Trophoblast cell (in vitro differentiated cells and primary cell): ENCODE results near the gene PCLO.

Experiments used
- DNase-seq, 2 donors: peaks; one replicate each; pipeline ENCODE4 v3.0.0-alpha.2; 2016
- H2AFZ ChIP-seq: 2 replicates; pipeline ENCODE4 v1.6.1; 2013; ENCODE audit warnings: low read length, moderate library complexity, mild to moderate bottlenecking; ENCODE audit not compliant: insufficient read depth, poor library complexity
- H2AK5ac ChIP-seq: 2 replicates; pipeline ENCODE4 v1.6.1; 2013; ENCODE audit warnings: mild to moderate bottlenecking, low read length
- H2BK120ac ChIP-seq: 2 replicates; pipeline ENCODE4 v1.6.1; 2013; ENCODE audit warnings: low read length, mild to moderate bottlenecking, moderate library complexity; ENCODE audit not compliant: insufficient read depth, poor library complexity
- H2BK12ac ChIP-seq: 2 replicates; pipeline ENCODE4 v1.6.1; 2013; ENCODE audit warnings: mild to moderate bottlenecking, low read length, moderate library complexity
- H2BK5ac ChIP-seq: 2 replicates; pipeline ENCODE4 v1.6.1; 2013; ENCODE audit warnings: low read length, low read depth, moderate library complexity, mild to moderate bottlenecking; ENCODE audit not compliant: poor library complexity
- H3K14ac ChIP-seq: 2 replicates; pipeline ENCODE4 v1.6.1; 2013; ENCODE audit warnings: mild to moderate bottlenecking, low read length
- H3K18ac ChIP-seq: 2 replicates; pipeline ENCODE4 v1.6.1; 2013; ENCODE audit warnings: mild to moderate bottlenecking, low read length
- H3K23ac ChIP-seq: 2 replicates; pipeline ENCODE4 v1.6.1; 2013; ENCODE audit warnings: low read length
- H3K27ac ChIP-seq: 2 replicates; pipeline ENCODE4 v1.5.1; 2013; ENCODE audit warnings: low read depth, mild to moderate bottlenecking, inconsistent platforms, low read length, moderate library complexity
- H3K27me3 ChIP-seq: 2 replicates; pipeline ENCODE4 v1.6.1; 2013; ENCODE audit warnings: inconsistent platforms, mild to moderate bottlenecking, low read length, moderate library complexity; ENCODE audit not compliant: insufficient read depth
- H3K36me3 ChIP-seq, 2 experiments: 1 replicate in 1 of 2; 2 replicates in 1 of 2; pipeline ENCODE4 v1.6.1; 2013; ENCODE audit warnings: low read length in 2 of 2, mild to moderate bottlenecking in 2 of 2, moderate library complexity in 1 of 2; ENCODE audit not compliant: insufficient read depth in 2 of 2, control insufficient read depth in 1 of 2
- H3K4ac ChIP-seq: 2 replicates; pipeline ENCODE4 v1.6.1; 2013; ENCODE audit warnings: low read depth, mild to moderate bottlenecking, low read length, moderate library complexity
- H3K4me1 ChIP-seq, 2 experiments: 1 replicate in 1 of 2; 2 replicates in 1 of 2; pipeline ENCODE4 v1.6.1; 2013; ENCODE audit warnings: low read length in 2 of 2, mild to moderate bottlenecking in 2 of 2, moderate library complexity in 1 of 2; ENCODE audit not compliant: insufficient read depth in 2 of 2, control insufficient read depth in 1 of 2
- H3K4me2 ChIP-seq: 2 replicates; pipeline ENCODE4 v1.6.1; 2013; ENCODE audit warnings: inconsistent platforms, mild to moderate bottlenecking, low read length, moderate library complexity
- H3K4me3 ChIP-seq: 2 replicates; pipeline ENCODE4 v1.5.1; 2013; ENCODE audit warnings: mild to moderate bottlenecking, low read depth, low read length, inconsistent platforms
- H3K79me1 ChIP-seq: one replicate; pipeline ENCODE4 v1.6.1; 2013; ENCODE audit warnings: low read length
- H3K79me2 ChIP-seq: 2 replicates; pipeline ENCODE4 v1.6.1; 2013; ENCODE audit warnings: low read length, mild to moderate bottlenecking; ENCODE audit not compliant: control insufficient read depth, insufficient read depth, poor library complexity
- H3K9ac ChIP-seq: 2 replicates; pipeline ENCODE4 v1.6.1; 2013; ENCODE audit warnings: mild to moderate bottlenecking, low read length
- H3K9me3 ChIP-seq: 2 replicates; pipeline ENCODE4 v1.6.1; 2013; ENCODE audit warnings: low read depth, mild to moderate bottlenecking, control low read depth, inconsistent platforms, low read length; ENCODE audit not compliant: insufficient read depth
- H4K12ac ChIP-seq: 2 replicates; pipeline ENCODE4 v1.6.1; 2013; ENCODE audit warnings: low read depth, mild to moderate bottlenecking, low read length, moderate library complexity
- H4K8ac ChIP-seq: 2 replicates; pipeline ENCODE4 v1.6.1; 2013; ENCODE audit warnings: low read depth, mild to moderate bottlenecking, low read length, moderate library complexity
- H4K91ac ChIP-seq: one replicate; pipeline ENCODE4 v1.6.1; 2013; ENCODE audit warnings: low read depth, mild to moderate bottlenecking, low read length, moderate library complexity
- WGBS: extraction: QIAGEN DNeasy Blood & Tissue Kit; methylation state at CpG from one replicate; pipeline ENCODE4 v1.1.7; 2013; ENCODE audit warnings: missing lambda C conversion rate; ENCODE audit not compliant: insufficient read length, insufficient coverage; ENCODE audit errors: extremely low coverage; 5-methylcytosine and 5-hydroxymethylcytosine counted together

Gene PCLO

DNA sequence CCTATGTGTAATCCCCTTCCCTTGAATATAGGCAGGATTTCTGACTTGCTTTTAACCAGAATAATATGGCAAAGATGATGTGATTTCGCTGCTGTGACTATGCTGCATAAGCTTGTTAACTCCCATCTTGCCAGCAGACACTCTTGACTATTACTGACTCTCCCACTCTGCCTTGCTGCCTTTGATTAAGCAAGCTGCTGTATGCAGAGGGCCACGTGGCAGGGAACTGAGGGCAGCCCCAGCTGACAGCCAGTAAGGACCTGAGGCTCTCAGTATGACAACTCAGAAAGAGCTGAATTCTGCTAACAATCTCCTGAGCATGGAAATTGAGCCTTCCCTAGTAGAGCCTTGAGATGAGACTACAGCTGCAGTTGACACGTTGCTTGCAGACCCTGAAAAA, 439.7 kb downstream of the PCLO start:
- Histone ChIP-seq H3K36me3 (no peaks in the 10 kb centered on the region), H3K9me3 (no peaks in the 10 kb centered on the region), H3K79me2 (no peaks in the 10 kb centered on the region), H3K18ac (no peak overlapping the region), H3K14ac (no peak overlapping the region), H4K8ac (no peak overlapping the region), H2BK12ac (no peak overlapping the region), H2BK120ac (no peak overlapping the region), H4K91ac (no peak overlapping the region), H3K23ac (no peak overlapping the region), H3K9ac (no peak overlapping the region), H3K79me1 (no peaks in the 10 kb centered on the region), H3K27me3 (no peaks in the 10 kb centered on the region), H2AK5ac (no peak overlapping the region), H3K4me2 (no peak overlapping the region), H2BK5ac (no peak overlapping the region), H3K27ac (no peak overlapping the region), H3K4me3 (no peak overlapping the region), H4K12ac (no peak overlapping the region), H3K4me1 (no peaks in the 10 kb centered on the region), H3K4ac (no peak overlapping the region), H2AFZ (no peak overlapping the region)
- no CpG with 5 or more reads among the region's 3 CpGs for WGBS
- DNase-seq, result no peak

DNA sequence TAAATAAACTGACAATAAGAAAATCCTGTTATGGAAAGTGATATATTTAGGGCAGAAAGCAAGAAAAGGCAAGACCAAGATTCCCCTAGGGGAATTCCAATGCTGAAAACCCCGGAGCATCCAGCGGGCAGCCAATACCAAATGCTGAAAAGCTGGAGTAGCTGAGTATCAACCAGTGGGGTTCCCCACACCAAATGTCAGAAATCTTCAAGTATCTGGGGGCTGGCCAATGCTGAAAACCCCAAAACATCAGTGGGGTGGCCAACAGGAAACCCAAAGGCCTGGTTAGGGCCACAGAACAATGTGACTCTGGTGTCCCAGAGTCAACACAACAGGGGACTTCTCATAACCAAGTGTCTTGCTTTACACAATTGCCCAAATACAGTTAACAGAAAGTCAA, 447.3 kb downstream of the PCLO start:
- H2BK120ac ChIP-seq, result no peak overlapping the region
- H3K4ac ChIP-seq, result no peak overlapping the region
- no peak overlapping the region for H3K9ac ChIP-seq
- no peak overlapping the region for H4K12ac ChIP-seq
- H3K9me3 ChIP-seq, result no peaks in the 10 kb centered on the region
- no peak overlapping the region for H2AFZ ChIP-seq
- H3K79me1 ChIP-seq, result no peaks in the 10 kb centered on the region
- no peak overlapping the region for H3K27ac ChIP-seq
- H2BK5ac ChIP-seq, result no peak overlapping the region
- H3K4me2 ChIP-seq, result no peak overlapping the region
- no peak overlapping the region for H2AK5ac ChIP-seq
- H3K27me3 ChIP-seq, result no peaks in the 10 kb centered on the region
- H3K18ac ChIP-seq, result no peak overlapping the region
- no peak for DNase-seq
- no peak overlapping the region for H4K91ac ChIP-seq
- no peak overlapping the region for H3K14ac ChIP-seq
- no peak overlapping the region for H2BK12ac ChIP-seq
- H4K8ac ChIP-seq, result no peak overlapping the region
- no peaks in the 10 kb centered on the region for H3K4me1 ChIP-seq
- H3K36me3 ChIP-seq, result no peaks in the 10 kb centered on the region
- no peak overlapping the region for H3K4me3 ChIP-seq
- no peaks in the 10 kb centered on the region for H3K79me2 ChIP-seq
- H3K23ac ChIP-seq, result no peak overlapping the region
- no CpG with 5 or more reads among the region's 2 CpGs for WGBS

DNA sequence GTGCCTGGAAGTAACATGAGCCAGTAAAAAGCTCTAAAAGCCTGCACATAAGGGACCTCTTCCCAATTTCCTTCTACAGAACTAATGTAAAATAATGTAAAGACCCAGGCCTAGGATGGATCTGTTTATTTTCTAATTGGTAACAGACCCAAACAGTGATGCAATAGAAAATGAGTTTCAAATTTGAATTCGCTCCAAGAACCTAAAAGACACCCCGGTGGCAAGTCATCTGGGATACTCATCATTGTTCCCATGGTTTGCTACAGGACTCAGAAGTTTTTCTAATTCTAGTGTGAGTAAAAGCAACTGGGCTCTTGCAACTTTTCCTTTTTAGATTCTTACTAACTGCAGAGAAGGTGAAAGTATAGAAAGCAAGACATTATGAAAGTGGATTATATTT, 447.8 kb downstream of the PCLO start:
- H2BK12ac ChIP-seq, result no peak overlapping the region
- H3K27ac ChIP-seq, result no peak overlapping the region
- H3K4ac ChIP-seq, result no peak overlapping the region
- no peak overlapping the region for H3K14ac ChIP-seq
- no peak overlapping the region for H3K18ac ChIP-seq
- H3K9me3 ChIP-seq, result no peaks in the 10 kb centered on the region
- no peak overlapping the region for H2AK5ac ChIP-seq
- H3K9ac ChIP-seq, result no peak overlapping the region
- no peaks in the 10 kb centered on the region for H3K79me2 ChIP-seq
- H3K36me3 ChIP-seq, result no peaks in the 10 kb centered on the region
- no peak overlapping the region for H3K4me3 ChIP-seq
- H2AFZ ChIP-seq, result no peak overlapping the region
- H4K8ac ChIP-seq, result no peak overlapping the region
- WGBS, result no CpG with 5 or more reads among the region's 2 CpGs
- no peaks in the 10 kb centered on the region for H3K4me1 ChIP-seq
- no peaks in the 10 kb centered on the region for H3K79me1 ChIP-seq
- no peak overlapping the region for H2BK120ac ChIP-seq
- no peak for DNase-seq
- H4K91ac ChIP-seq, result no peak overlapping the region
- H4K12ac ChIP-seq, result no peak overlapping the region
- H3K27me3 ChIP-seq, result no peaks in the 10 kb centered on the region
- H3K23ac ChIP-seq, result no peak overlapping the region
- H2BK5ac ChIP-seq, result no peak overlapping the region
- no peak overlapping the region for H3K4me2 ChIP-seq

DNA sequence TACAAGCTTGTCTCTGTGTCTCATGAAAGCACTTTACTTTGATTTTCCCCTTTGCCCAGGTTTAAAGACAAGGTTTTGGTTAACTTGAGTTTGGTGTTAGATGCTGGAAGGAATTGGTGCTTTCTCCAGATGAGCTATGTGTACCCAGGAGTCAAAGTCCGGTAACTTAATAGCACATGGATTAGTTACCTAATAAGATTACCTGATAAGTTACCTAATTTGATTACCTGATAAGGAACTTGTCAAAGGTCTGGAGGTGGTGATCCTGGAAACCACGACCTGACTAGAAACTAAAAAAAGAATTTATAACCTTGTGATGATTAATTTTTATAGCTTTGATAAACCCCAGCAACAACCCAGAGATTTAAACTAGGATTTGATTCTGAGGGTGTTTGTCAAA, 449.2 kb downstream of the PCLO start:
- H3K4me3 ChIP-seq, result no peak overlapping the region
- no peak for DNase-seq
- H3K79me2 ChIP-seq, result no peaks in the 10 kb centered on the region
- H3K14ac ChIP-seq, result no peak overlapping the region
- no peak overlapping the region for H2AFZ ChIP-seq
- no peak overlapping the region for H3K4me2 ChIP-seq
- H4K91ac ChIP-seq, result no peak overlapping the region
- no peak overlapping the region for H2BK12ac ChIP-seq
- H4K12ac ChIP-seq, result no peak overlapping the region
- no peak overlapping the region for H3K4ac ChIP-seq
- H3K27ac ChIP-seq, result no peak overlapping the region
- no peaks in the 10 kb centered on the region for H3K79me1 ChIP-seq
- no peak overlapping the region for H2AK5ac ChIP-seq
- WGBS, result no CpG with 5 or more reads among the region's 2 CpGs
- no peaks in the 10 kb centered on the region for H3K4me1 ChIP-seq
- H2BK120ac ChIP-seq, result no peak overlapping the region
- H3K27me3 ChIP-seq, result no peaks in the 10 kb centered on the region
- no peak overlapping the region for H3K9ac ChIP-seq
- no peak overlapping the region for H2BK5ac ChIP-seq
- H3K36me3 ChIP-seq, result no peaks in the 10 kb centered on the region
- H4K8ac ChIP-seq, result no peak overlapping the region
- H3K23ac ChIP-seq, result no peak overlapping the region
- H3K18ac ChIP-seq, result no peak overlapping the region
- H3K9me3 ChIP-seq, result no peaks in the 10 kb centered on the region
